ENCODE data around the gene PXYLP1.

PXYLP1 gene

GRCh38 chr3:141249041-141249440 lies 17.4 kb downstream of the PXYLP1 start:
- no peak for DNase-seq (ENCODE audit: low read depth)

DNA sequence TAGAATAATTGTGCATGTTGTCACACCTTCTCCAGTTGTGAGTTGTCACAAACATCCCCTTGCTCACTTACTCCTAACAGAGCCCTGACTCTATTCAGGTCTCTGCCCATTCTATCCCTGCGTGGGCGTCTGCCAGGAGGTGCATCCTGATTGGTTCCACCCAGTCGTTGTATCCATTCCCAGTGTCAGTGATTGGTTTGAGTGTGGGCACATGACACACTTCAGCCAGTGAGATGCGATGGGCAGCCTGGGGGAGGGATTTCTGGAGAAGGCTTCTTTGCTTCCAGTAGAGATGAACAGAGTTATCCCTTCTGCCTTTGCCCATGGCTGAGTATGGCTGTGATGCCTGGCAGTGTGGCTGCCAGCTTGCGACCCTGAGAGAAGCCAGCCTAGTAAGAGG lies 18.7 kb downstream of the PXYLP1 start:
- DNase-seq (ENCODE audit: low read depth) = no peak

DNA sequence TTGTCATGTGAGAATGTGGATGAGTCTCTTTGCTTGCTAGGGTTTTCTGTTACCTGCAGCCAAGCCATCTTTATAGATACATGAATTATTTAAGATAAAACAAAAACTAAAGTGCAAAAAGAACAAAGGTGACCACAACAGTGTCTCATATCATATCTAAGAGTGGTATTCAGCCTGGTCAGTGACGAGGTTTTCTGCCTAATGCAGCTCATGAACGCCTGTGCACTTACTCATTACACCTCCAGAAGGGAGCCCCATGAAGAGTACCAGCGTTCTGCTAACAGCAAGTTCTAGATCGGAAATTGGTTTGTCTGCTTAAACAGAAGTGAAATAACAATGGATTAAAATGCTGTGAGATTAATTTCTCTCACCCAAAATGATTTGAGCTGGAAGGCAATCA lies 19.2 kb downstream of the PXYLP1 start:
- DNase-seq (ENCODE audit: low read depth) = no peak

DNA sequence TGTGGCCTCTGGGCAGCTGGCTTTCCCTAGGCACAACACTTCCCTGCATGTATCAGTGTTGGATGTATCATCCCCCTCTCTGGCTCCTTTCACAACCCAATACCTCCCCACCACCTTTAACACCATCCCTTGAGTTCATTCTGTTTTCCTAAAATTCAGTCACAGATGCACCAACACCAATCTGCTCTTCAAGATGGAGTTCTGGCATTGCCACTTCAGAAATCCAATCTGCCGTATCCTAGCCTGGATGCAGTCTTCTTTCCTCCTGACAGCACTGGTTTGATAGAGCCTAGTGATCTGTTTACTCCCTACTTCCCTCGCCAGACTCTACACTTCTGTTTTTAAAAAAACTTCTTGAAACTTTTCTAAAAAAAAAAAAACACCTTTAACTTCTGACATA lies 21.7 kb downstream of the PXYLP1 start:
- no peak for DNase-seq (ENCODE audit: low read depth)

DNA sequence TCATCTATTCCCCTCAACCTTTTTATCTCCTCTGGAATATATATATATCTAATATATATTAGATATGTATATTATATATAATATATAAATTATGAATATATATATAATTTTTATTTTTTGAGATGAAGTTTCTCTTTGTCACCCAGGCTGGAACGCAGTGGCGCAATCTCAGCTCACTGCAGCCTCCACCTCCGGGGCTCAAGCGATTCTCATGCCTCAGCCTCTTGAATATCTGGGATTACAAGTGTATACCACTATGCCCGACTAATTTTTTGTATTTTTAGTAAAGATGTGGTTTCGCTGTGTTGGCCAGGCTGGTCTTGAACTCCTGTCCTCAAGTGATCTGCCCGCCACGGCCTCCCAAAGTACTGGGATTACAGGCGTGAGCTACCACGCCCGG lies 22.2 kb downstream of the PXYLP1 start:
- no peak for DNase-seq (ENCODE audit: low read depth)

- DNase-seq (ENCODE audit: low read depth) = no peak
Measured at GRCh38 chr3:141255137-141255845, 23.7 kb downstream of the PXYLP1 start.

- no peak for DNase-seq (ENCODE audit: low read depth)
Measured at GRCh38 chr3:141255846-141256261, 24.2 kb downstream of the PXYLP1 start.

DNA sequence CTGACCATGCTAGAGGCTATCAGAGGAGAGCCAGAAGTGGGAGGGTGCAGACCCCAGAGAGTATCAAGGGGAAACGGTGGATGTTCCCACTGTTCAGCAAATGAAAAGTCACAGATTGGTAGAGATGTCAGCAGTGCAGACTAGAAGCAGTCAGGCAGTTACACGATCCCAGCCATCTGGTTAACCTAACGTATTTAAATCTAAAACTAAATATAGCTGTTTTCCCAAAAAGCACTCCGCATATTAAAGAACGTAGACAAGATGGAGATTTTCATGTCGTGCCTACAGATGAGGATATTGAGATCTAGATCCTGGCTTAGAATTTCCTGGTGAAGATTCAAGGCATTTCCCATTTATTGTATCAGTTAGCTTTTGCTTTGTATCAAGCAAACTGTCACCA lies 25.2 kb downstream of the PXYLP1 start:
- no peak for DNase-seq (ENCODE audit: low read depth)

GRCh38 chr3:141257961-141258360 lies 26.3 kb downstream of the PXYLP1 start:
- DNase-seq (ENCODE audit: low read depth) = no peak

- DNase-seq (ENCODE audit: low read depth) = no peak
Measured at GRCh38 chr3:141258973-141259372, 27.3 kb downstream of the PXYLP1 start.

GRCh38 chr3:141259821-141260629 lies 28.4 kb downstream of the PXYLP1 start:
- DNase-seq (ENCODE audit: low read depth) = no peak

DNA sequence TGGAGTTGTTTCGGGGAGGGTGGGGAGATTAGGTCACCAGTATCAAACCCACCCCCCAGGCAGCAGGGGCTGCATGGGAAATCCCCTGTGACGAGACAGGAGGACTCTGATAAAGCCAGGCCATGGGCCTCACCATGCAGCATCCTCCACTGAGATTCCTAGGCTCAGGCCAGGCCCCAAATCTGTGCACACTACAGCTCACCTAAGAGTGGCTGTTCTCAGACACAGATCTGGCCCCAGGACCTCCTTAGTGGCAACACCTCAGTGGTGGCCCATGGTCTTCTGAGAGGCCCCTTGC lies 29.0 kb downstream of the PXYLP1 start:
- no peak for DNase-seq (ENCODE audit: low read depth)

- no peak for DNase-seq (ENCODE audit: low read depth)
Measured at GRCh38 chr3:141261472-141262307, 30.1 kb downstream of the PXYLP1 start.

DNA sequence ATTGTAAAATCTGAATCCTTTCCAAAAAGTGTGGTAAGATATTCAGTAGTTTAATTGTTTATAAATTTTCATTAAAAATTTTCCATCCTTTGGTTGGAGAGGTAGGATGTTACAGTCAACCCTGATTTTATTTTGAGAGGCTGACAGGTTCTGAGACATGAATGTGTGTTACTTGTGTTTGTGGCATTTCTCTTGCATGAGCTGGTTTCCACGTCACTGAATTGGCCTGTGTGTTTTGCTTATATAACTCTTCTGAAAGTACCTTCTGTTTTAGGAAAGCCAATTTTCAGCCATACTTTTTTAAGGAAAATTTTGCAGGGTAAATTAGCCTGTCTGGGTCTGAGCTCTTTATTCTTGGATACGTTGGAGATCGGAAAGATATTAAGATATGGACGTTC lies 30.7 kb downstream of the PXYLP1 start:
- no peak for DNase-seq (ENCODE audit: low read depth)

DNA sequence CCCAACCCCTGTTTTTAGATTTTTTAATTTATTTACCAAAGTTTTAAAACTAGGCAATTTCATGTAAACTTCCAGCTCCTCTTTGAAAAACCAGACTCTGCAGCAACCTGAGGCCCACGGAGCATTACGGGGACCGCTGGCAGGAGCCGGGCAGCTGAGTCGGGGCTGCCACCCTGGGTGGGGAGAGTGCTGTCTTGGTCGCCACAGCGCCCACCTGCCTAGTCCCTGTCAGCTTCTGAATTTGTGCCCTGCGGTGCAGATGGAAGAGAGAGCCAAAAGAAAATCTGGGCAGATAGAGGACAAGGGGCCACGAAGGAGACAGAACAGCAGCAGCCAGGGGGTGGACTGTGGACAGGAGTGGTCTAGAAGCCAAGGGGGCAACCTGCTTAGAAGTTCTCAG lies 34.6 kb downstream of the PXYLP1 start:
- DNase-seq (ENCODE audit: low read depth) = no peak

DNA sequence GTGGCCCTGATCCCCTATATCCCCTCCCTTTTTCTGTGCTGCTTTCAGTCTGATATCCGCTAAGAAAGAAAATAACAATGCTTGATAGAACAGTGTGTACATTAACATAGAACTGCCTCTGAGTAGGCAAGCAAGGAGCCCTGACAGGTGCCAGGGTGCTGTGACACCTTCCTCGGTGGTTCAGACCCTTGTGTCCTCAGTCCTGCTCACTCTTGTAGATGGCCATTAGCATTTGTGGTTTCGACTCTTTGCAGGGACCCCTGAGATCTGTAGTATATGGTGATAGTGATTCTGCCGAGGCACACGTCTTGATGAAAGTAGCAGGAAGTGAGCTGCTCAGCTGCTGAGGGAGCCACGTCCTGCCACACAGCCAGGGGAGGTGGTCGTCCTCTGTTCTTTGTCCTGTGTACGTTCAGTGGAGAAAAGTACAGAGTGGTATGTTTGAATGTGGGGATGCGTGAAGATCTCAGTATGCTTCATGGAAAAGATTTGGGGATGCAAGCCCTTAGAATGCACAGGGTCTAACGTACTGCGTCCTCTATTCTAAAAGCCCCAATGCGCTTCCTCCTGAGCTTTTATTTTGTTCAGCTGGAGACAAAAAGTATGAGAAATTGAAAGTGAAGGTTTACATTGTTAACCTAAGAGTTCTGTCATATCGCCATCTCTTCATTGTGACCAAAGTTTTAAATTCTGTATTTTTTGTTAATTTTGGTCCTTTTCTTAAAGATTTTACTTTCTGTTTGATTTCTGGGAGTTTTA lies 35.4 kb downstream of the PXYLP1 start:
- no peak for DNase-seq (ENCODE audit: low read depth)

DNA sequence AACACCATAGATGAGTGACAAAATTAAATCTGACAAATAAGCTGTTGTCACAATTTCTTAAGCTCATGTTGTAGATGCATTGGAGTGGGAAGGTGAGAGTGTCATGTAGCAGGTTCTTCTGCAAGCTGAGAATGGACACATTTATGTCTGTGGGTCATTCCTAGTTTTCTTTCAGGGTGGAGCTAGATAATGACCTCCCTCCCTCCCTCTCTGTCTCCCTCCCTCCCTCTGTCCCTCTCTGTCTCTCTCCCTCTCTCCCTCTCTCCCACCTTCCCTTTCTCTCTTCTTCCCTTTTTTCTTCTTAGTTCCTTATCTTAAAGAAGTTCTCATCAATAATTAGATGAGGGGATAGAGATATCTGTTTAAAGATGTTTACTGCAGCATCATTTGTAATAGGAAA lies 36.0 kb downstream of the PXYLP1 start:
- no peak for DNase-seq (ENCODE audit: low read depth)

DNA sequence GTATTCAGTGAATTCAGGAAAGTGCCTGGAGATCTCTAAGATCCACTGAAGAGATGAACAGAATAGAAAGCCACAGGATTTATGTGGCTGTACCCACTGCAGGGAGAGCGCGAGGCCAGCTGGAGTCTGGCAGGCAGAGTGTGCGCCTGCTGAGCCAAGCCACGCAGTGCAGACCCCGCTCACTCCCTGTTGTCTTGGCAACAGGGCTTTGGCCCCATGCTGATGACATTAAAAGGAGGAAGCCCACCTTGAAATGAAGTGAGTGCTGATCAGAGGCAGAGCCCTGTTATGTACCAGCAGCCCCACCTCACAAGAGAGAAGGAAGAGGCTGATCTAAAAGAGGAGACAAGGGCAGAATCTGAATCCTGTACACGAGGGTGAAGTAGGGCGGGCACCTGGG lies 36.7 kb downstream of the PXYLP1 start:
- DNase-seq (ENCODE audit: low read depth) = no peak

DNA sequence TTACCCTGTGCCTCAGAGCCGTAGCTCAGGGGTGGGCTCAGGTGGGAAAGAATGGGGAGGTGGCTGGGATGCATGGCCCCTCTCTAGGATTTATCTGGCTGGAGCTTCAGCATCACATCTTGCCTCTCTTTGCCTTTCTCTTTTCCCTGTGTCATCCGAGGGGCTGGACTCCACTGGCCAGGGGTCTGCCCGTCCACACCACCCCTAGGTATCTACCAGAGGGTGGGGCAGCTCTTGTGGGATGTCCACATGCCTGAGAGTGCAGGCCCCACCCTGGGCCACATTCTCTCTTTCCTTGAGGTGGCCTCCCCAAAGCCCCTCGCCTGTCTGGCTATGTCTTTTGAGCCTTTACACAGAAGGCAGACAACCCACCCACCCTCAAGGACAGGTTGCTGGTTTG lies 37.2 kb downstream of the PXYLP1 start:
- DNase-seq (ENCODE audit: low read depth) = no peak

DNA sequence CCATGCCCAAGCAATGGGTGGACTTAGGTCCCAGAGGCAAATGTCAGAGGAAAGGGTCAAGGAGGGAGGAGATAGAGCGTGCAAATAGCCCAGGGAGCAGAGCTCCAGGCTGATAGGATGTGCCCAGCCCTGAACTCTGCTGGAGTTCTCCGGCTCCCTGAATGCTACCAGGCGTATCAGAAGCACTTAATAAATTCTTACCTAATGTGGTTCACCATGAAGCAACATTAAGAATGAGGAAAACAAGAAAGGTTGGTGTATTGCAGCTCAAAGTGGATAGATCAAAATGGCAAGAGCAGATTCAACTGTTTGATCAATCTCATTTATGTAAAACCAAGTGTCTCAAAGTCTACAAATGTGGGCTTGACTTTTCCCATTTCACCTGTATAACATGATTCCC lies 38.3 kb downstream of the PXYLP1 start:
- no peak for DNase-seq (ENCODE audit: low read depth)

DNA sequence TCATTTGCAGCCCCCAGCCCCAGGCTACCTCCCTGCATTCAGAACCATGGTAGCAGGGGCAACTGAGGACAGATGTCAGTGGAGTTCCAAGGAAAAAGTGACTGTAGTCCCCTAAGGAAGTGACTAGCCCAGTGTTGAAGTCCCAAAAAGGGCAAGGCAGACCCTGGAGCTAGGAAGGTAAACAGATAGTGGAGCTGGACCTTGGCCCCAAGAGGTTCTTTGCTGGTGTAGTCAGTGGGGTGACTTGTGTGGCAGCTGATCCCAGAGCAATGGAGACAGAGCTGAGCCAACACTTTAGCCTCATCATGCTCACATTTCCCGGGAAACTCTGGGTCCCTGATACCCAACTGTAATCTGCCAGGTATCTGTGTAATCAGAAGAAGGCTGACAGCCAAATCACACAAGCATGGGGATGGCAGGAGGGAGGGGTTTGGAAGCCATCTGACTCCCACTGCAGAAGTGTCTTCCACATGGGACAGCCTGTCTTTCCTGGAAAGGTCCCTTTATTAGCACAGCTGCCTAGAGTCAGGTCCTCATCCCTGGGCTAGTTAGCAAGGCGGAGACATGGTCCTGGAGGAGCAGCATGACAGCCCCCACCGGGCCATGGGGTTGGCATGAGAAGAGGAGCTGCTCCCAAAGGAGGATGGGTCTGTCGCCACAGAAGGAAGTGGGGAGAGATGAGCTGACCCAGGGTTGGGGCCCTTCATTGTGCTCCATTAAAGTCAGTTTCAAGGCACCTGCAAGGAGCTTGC lies 39.8 kb downstream of the PXYLP1 start:
- DNase-seq (ENCODE audit: low read depth) = no peak
